H1 (cell line): ENCODE measurements around the gene NKAIN2. TPM values are rescaled to one million over a fixed set of nuclear protein-coding genes. Genes with fewer than 3 reads are reported as not detected.

Experiments used
- CEBPB ChIP-seq: IDR thresholded peaks from 2 replicates; pipeline ENCODE4 v1.6.1; 2012; ENCODE audit warnings: low read depth, low read length
- CHD7 ChIP-seq: fragments of 300-600 bp; sonication (generic); IDR thresholded peaks from 2 replicates; pipeline ENCODE4 v1.7.1; 2012; ENCODE audit warnings: low read length, moderate library complexity, mild to moderate bottlenecking, inconsistent platforms; ENCODE audit not compliant: insufficient replicate concordance
- polyA plus RNA-seq, 7 experiments: library from polyadenylated mRNA; depleted of rRNA in 3 of 7; stranded (reverse) in 5 of 7; unstranded in 2 of 7; fragments of >200 nt in 5 of 7; fragments of 200-250 nt in 2 of 7; gene quantifications; 1 replicate in 5 of 7; 2 replicates in 1 of 7; 4 replicates in 1 of 7; pipeline versions ENCODE4 v1.2.1 to v1.2.3, GENCODE V29; 2011 to 2013; ENCODE audit warnings: missing spikeins in 2 of 7, mixed read lengths in 2 of 7
- total RNA-seq: library from RNA; stranded (reverse); fragmentation: NEBNext Ultra II Directional; extraction: Animal tissue kit (Norgen Biotek cat#: 25700); gene quantifications from 2 replicates; pipeline ENCODE4 v1.2.1, GENCODE V29; 2021

The NKAIN2 gene
- total and polyA plus RNA-seq, 2 of the 8 experiments (the other 6 are each of a cell fraction or from before 2014, with no cell fraction given), result 0.20 to 0.34 TPM

DNA sequence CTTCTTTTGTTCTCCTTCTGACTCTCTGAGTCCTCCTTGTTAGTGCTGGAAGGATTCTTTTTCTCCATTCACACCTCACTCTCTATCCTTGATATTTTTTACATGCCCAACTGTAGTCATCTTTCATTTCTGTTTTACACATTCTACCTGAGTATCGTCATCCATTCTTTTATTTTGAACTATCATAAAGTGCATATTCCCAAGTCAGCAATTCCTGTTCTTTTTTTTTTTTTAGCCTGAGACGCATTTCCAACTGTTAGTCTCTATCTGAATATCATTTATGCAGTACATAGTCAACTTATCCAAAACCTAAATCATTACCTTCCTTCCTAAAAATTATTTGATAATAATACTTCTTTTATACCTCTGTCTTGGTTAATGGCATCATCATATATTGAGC lies 207.5 kb downstream of the NKAIN2 start (continued):
- TF ChIP-seq CHD7 (no peak), CEBPB (no peak)
